ENCODE data around the gene STRBP.

- TF ChIP-seq CTCF (IDR thresholded peaks at IDR 0.05; ENCODE audit: low read depth, low read length) (no peak), POLR2A (IDR thresholded peaks at IDR 0.05; ENCODE audit: extremely low read depth, insufficient read length) (no peak), MAX (IDR thresholded peaks at IDR 0.05; ENCODE audit: low read depth, low read length) (no peak)
Observed at GRCh38 chr9:123268199-123268464, 254 bp downstream of the STRBP start.
